ENCODE results near the gene ITGB4.

Gene ITGB4

DNA sequence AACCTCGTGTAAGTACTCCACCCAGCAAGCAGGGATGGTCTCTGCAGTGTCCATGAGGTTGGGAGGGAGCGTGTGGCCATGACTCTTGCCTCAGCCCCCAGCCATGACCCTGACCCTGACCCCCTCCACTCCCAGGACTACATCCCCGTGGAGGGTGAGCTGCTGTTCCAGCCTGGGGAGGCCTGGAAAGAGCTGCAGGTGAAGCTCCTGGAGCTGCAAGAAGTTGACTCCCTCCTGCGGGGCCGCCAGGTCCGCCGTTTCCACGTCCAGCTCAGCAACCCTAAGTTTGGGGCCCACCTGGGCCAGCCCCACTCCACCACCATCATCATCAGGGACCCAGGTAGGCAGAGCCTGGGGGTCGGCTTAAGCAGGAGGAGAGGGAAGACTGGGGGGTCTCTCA lies 27.4 kb downstream of the ITGB4 start:
- DNase-seq (ENCODE audit: extremely low read depth, insufficient read length), result no peak
- Histone ChIP-seq H3K4me3 (replicated peaks; ENCODE audit: low read depth, low read length) (no peak overlapping the region), H3K27me3 (replicated peaks; ENCODE audit: control insufficient read depth, insufficient read depth, low read length) (no peaks in the 10 kb centered on the region; the same call in 1 of the 2 replicates), H3K36me3 (ENCODE audit: control insufficient read depth, insufficient read depth, low read length) (no peaks in the 10 kb centered on the region)
- TF ChIP-seq CTCF (IDR thresholded peaks at IDR 0.05; ENCODE audit: insufficient read depth, low read length, poor library complexity, severe bottlenecking), result no peak

DNA sequence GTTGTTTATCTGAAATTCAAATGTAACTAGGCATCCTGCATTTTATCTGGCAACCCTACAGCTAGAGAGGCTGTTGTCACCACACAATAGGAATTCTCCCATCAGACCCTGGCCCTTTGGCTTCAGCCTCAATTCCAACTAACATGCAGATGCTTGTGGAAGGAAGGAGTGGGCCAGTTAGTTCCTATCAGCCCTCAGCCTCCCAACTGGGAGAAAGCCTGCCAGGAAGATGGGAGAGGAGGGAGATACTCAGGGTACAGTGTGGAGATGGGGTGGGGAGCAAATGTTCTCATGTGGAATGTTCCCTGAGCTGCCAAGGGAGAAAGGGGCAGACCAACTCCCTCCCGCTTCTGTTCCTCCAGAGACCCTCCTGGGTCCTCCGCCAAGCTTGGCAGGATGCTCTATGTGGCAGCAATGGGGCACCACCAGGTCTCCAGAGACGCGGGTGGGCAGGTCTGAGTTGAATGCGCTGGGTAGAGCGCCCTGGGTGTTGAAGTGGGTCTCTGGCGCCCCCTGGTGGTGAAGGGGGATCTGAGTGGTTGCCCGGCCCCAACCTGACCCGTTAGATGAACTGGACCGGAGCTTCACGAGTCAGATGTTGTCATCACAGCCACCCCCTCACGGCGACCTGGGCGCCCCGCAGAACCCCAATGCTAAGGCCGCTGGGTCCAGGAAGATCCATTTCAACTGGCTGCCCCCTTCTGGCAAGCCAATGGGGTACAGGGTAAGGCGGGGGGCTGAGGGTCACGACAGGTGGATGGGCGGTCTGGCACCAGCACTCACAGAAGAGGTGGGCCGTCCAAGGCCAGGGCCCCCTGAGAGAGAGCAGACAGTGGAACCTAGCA lies 28.5 kb downstream of the ITGB4 start:
- no peak overlapping the region for H3K4me3 ChIP-seq (replicated peaks; ENCODE audit: low read depth, low read length)
- DNase-seq (ENCODE audit: extremely low read depth, insufficient read length), result peak; percentile 77
- no peaks in the 10 kb centered on the region; the same call in 1 of the 2 replicates for H3K27me3 ChIP-seq (replicated peaks; ENCODE audit: control insufficient read depth, insufficient read depth, low read length)
- no peaks in the 10 kb centered on the region for H3K36me3 ChIP-seq (ENCODE audit: control insufficient read depth, insufficient read depth, low read length)
- TF ChIP-seq CTCF (IDR thresholded peaks at IDR 0.05; ENCODE audit: insufficient read depth, low read length, poor library complexity, severe bottlenecking), result peak; percentile 91

DNA sequence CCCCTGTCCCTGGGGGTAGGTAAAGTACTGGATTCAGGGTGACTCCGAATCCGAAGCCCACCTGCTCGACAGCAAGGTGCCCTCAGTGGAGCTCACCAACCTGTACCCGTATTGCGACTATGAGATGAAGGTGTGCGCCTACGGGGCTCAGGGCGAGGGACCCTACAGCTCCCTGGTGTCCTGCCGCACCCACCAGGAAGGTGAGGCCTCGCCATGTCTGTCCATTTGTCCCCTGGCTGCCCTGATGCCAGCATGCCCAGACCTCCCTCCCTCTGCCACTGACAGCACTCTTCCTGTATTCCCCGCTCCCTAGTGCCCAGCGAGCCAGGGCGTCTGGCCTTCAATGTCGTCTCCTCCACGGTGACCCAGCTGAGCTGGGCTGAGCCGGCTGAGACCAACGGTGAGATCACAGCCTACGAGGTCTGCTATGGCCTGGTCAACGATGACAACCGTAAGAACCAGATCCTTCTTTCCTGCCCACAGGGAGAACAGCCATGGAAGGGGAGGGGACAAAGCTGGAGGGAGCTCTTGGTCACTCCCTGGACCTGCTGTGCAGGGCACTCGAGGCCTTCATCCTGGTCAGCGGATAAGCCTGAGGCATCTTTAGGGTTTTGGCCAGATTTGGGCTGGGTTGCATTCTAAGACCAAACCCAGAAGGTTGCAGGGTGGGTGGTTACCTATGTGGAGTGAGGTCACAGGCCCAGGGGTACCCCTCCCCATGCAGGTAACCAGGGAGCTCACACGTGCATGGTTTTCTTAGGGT lies 29.6 kb downstream of the ITGB4 start:
- H3K36me3 ChIP-seq (ENCODE audit: control insufficient read depth, insufficient read depth, low read length), result no peaks in the 10 kb centered on the region
- DNase-seq (ENCODE audit: extremely low read depth, insufficient read length), result no peak
- no peaks in the 10 kb centered on the region; the same call in 1 of the 2 replicates for H3K27me3 ChIP-seq (replicated peaks; ENCODE audit: control insufficient read depth, insufficient read depth, low read length)
- TF ChIP-seq CTCF (IDR thresholded peaks at IDR 0.05; ENCODE audit: insufficient read depth, low read length, poor library complexity, severe bottlenecking), result no peak
- H3K4me3 ChIP-seq (replicated peaks; ENCODE audit: low read depth, low read length), result no peak overlapping the region

- DNase-seq (ENCODE audit: extremely low read depth, insufficient read length), result no peak
- no peaks in the 10 kb centered on the region for H3K36me3 ChIP-seq (ENCODE audit: control insufficient read depth, insufficient read depth, low read length)
- H3K27me3 ChIP-seq (replicated peaks; ENCODE audit: control insufficient read depth, insufficient read depth, low read length), result no peaks in the 10 kb centered on the region; the same call in 1 of the 2 replicates
- no peak for TF ChIP-seq CTCF (IDR thresholded peaks at IDR 0.05; ENCODE audit: insufficient read depth, low read length, poor library complexity, severe bottlenecking)
- H3K4me3 ChIP-seq (replicated peaks; ENCODE audit: low read depth, low read length), result no peak overlapping the region
These were observed 30.6 kb downstream of the ITGB4 start for GRCh38 chr17:75751676-75752404.

GRCh38 chr17:75752405-75752709 lies 31.1 kb downstream of the ITGB4 start:
- no peak for TF ChIP-seq CTCF (IDR thresholded peaks at IDR 0.05; ENCODE audit: insufficient read depth, low read length, poor library complexity, severe bottlenecking)
- H3K27me3 ChIP-seq (replicated peaks; ENCODE audit: control insufficient read depth, insufficient read depth, low read length), result no peaks in the 10 kb centered on the region; the same call in 1 of the 2 replicates
- H3K36me3 ChIP-seq (ENCODE audit: control insufficient read depth, insufficient read depth, low read length), result no peaks in the 10 kb centered on the region
- no peak for DNase-seq (ENCODE audit: extremely low read depth, insufficient read length)
- no peak overlapping the region for H3K4me3 ChIP-seq (replicated peaks; ENCODE audit: low read depth, low read length)
